Ureter (tissue), 1 donor: ENCODE results near the gene KCTD3. TPM values are rescaled to one million over a fixed set of nuclear protein-coding genes. Genes with fewer than 3 reads are reported as not detected.

Experiments used
- DNase-seq: peaks from one replicate; pipeline ENCODE4 v3.0.0-alpha.2; 2020; ENCODE audit warnings: low spot score
- total RNA-seq: library from RNA; stranded (reverse); gene quantifications from one replicate; pipeline ENCODE4 v1.2.4, GENCODE V29; 2023
- donor health status: DM: yes; HTN: yes; CAD: no.

Gene KCTD3
- 65.6 TPM for total RNA-seq

DNA sequence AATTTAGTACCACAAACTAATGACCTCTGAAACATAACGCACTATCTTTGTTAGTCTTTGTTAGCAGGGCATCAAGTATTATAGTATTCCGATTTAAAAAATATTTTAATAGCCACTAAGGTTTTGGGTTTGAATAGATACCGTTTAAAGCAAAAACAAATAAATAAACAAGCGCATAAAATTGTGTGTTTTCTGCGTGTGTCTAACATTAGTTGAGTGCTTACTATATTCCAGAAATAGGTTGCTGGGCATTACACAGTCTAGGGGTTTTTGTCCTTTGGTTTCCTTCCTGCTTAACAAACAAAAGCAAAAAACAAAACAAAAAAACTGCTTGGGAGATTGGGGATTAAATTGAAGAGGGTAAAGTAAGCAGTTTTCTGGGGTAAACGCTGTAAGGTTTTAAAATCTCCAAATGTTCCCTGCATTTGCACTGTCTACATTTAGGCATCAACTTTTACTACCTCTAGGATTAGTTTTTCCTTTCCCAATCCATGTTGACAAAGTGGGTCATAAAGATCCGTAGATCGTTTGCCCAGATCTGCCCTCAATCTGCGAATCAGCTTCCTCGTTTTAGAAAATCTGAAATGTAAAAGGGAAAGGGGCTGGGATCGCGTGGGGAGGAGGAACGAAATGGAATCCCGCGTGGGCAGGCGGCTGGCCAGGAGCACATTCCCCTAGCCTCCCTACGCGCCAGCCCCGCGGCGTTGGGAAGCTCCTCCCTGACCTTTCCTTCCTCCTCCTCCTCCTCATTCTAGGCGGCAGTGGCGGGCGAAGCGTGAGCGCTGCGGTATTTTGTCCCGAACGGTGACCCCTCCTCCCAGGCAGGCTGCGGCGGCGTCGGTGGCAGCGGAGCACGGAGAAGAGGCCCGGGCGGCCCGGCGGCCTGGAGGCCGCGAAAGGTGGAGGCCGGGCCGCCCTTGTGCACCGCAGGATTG, at the start of gene KCTD3:
Gene KCTD3 (plus strand): TSS at position 749 of the 935 bp plus-strand sequence. CDS start 382 bp downstream, outside the sequence.
- peak; percentile 81 for DNase-seq

- no peak for DNase-seq
Measured at GRCh38 chr1:215517441-215517891, 49.6 kb upstream of the KCTD3 start.

- no peak for DNase-seq
Measured at GRCh38 chr1:215518594-215518993, 48.5 kb upstream of the KCTD3 start.

GRCh38 chr1:215521279-215521678, 45.8 kb upstream of the KCTD3 start:
- DNase-seq, result no peak

DNA sequence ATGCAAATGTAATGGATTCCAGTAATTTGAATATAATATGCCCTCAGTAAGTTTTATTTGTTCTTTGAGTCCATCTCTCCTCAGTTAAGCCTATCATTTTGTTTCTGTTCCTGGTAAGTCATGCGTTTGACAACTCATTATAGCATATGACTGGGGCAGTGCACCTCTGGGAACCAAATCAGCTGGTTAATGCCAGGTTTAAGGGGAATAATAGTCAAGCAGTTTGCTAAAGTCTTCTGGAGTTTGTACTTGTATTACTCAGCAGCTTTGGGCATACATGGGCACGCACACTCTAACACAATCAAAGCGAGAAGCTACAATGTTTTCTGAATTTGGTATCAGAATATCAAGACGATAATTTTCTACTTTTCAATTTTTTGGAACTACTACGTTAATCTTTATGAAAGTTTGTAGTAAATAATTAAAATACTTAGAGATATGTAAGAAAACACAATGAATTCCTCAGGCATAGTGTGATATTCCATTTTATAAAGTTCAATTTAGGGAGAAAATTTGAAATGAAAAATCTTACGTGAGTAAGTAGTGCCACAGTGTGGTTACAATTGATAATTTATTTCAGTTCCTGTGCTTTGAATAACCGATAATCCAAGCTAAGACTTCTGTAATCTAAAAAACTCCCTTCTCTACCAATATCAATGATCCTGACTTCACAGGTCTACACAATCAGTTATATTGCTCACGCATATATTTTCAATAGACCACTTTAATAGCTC, 43.8 kb upstream of the KCTD3 start:
- no peak for DNase-seq

DNA sequence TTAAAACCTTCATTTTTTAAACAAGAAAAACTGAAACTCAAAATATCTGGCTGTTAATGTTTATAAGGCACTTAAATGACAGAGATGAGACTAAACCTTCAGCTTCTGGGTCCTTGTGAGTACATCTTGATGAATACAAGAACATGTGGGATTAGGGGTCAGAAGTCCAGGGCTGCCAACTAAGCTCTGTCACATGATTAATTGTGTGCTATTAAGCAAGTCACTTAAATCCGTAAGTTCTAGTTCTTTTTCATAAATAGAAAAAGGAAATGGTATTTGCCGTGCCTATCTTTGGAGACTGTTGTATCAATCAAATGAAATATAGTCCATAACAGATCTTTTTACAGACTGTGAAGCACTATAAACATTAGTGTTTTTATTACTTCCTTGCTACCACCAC, 43.2 kb upstream of the KCTD3 start:
- DNase-seq, result no peak

GRCh38 chr1:215526147-215526845, 40.8 kb upstream of the KCTD3 start:
- DNase-seq, result no peak

DNA sequence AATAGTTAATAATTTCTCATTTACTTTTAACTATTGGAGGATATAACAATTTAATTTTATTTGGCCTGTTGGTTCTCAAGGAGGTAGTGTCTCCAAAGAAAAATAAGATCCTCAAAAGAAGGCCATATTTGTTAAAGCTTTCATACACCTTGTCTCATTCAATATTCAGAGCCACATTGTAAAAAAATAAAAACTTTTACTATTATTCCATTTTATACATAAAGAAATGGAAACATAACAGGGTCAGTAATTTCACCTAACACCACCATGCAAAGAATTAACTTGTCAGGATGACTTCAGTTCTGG, 40.3 kb upstream of the KCTD3 start:
- DNase-seq, result no peak

GRCh38 chr1:215529111-215529510, 38.0 kb upstream of the KCTD3 start:
- DNase-seq, result no peak

GRCh38 chr1:215529571-215529970, 37.5 kb upstream of the KCTD3 start:
- DNase-seq, result no peak

DNA sequence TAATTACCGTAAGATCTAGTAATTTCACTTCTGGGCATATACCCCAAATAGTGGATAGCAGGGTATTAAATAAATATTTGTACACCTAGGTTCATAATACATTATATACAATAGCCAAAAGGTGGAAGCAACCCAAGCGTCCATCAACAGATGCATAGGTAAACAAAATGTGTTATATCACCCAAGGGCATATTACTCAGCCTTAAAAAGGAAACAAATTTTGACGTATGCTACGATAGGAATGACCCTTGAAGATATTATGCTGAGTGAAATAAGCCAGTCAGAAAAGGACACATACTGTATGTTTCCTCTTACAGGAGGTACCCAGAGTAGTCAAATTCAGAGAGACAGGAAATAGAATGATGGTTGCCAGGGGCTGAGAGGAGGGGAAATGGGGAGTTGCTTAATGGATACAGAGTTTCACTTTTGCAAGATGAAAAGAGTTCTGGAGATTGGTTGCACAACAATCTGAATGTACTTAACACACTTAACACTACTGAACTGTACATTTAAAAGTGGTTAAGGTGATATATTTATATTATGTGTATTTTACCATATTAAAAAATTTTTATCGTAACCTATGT, 36.6 kb upstream of the KCTD3 start:
- no peak for DNase-seq

DNA sequence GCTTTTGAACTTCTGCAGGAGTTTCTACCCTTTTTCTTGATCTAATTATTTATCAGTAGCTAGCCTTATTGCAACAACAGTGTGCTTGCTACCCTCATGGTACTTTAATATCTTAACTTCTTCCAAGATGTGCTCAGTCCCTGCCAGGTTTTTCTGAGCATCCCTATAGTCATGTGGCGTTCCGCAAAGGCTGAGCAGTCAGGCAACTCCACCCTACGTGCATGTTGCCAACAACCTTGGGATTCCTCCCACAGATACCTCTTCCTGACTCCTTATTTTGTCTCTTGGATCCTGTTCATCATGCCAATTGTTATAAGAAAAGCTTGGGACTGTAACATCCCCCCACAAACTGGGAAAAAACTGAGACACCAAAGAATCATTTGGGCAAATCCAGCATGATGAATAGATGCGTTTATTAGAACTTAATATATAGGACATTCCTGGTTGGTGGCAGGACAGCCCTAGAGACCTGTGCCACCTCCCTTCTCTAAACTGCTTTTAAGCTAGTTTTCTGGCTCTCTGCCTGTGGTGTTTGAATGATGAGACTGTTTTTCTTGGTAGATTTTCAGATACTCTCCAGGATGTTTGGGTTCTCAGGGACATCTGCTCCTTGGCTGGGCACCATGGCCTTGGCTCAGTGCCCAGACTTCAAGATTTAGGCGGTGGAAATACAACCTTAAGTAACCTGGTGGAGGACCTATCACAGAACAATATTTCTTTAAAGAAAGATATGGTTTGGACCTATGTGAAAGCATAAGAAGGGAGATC, 27.1 kb upstream of the KCTD3 start:
- no peak for DNase-seq

GRCh38 chr1:215542301-215542700, 24.8 kb upstream of the KCTD3 start:
- no peak for DNase-seq

DNA sequence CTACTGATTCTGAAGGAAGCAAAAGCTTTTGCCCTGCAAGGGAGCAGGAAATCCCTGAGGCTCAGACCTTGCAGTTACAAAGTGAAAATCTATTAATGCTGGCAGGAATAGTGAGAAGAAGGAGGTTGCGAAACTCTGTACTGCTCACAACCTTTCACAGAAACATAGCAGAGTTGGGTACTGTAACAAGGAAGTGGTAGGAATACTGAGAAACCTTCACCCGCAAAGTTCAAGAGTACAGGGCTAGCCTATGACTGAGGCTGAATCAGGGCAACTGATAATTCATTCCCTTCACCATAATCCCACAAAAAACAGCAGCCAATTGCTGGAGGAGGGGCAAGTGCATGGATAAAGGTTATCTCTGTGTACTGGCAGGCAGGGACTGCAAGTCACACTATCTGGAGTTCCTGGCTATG, 23.9 kb upstream of the KCTD3 start:
- no peak for DNase-seq

DNA sequence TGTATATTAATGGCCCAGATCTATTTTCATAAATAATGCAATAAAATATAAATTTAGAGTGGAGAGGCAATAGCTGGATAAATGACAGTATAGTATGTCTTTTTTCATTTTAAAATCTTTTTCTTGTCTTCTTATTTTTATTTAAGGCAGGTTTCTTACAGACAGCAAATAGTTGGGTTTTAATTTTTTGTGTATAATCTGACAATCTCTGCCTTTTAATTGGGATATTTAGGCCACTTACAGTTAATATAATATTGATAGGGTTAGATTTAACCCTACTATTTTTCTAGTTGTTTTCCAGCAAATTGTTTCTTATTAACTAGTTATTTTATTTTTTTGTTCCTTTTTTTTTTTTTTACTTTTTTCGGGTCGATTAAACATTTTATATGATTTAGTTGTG, 23.3 kb upstream of the KCTD3 start:
- DNase-seq, result no peak

GRCh38 chr1:215544566-215544965, 22.5 kb upstream of the KCTD3 start:
- no peak for DNase-seq

DNA sequence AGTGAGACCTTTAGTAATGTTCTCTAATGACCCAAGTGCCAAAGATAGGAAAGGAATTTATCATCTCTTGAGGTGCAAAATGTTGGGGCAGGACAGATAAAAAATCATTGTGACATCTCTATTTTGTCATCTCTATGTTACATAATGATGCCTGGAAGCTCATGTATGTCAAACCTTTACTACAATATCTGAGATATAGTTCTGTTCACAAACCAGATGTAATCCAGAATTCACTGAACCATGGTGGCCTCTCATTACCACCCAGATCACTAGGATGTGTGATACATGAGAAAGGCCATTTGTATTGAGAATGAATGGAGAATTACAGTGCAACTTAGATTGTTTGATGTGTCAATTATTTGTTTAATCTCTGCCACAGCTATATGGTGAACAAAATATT, 22.0 kb upstream of the KCTD3 start:
- no peak for DNase-seq

DNA sequence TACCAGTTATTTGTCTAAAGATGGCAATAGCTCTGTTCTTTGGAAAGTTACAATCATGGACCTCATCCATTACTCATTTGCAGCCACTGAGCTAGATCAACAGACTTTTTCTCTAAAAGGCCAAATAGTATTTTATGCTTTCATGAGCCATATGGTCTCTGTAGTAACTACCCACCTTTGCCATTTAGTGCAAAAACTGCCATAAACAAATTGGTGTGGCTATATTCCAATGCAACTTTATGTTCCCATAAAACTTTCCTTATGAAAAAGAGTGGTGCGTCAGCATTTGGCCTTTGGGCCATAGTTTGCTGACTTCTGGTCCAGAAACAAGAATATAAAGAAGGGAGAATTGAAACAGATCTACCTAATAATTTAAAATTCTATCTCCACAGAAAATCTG, 20.1 kb upstream of the KCTD3 start:
- DNase-seq, result no peak

GRCh38 chr1:215551806-215552205, 15.3 kb upstream of the KCTD3 start:
- DNase-seq, result no peak

DNA sequence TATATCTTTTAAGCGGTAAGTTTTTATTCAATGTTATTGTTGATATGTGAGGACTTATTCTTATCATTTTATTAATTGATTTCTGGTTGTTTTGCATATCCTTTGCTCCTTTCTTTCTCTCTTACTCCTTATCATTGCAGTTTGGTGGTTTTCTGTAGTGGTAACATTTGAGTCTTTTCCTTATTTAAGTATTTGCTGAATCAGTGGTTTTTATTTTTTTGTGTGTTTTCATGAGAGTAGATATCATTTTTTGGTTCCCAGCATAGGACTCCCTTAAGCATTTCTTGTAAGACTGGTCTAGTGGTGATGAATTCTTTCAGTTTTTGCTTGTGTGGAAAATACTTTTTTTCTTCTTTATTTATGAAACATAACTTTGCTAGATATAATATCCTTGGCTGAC, 12.2 kb upstream of the KCTD3 start:
- DNase-seq, result no peak

DNA sequence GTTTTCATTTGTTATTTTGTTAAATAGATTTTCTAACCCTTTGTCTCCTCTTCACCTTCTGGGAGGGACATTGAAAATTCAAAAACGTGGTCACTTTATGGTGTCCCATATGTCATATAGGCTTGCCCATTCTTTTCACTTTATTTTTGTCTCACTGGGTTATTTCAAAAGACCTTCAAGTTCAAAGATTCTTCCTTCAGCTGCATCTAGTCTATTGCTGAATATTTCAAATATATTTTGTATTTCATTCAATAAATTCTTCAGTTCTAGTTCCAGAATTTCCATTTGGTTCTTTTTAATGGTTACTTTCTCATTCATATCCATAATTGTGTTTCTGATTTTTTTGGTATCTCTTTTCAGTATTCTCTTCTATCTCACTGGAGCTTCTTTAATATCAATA, 11.6 kb upstream of the KCTD3 start:
- no peak for DNase-seq
